GM10266 (cell line): ENCODE results near the gene EBPL.

ENCODE experiments used
- DNase-seq: peaks from one replicate; pipeline ENCODE4 v3.0.0; 2012; ENCODE audit errors: extremely low spot score
- TF ChIP-seq, protein P1 (sequence below): IDR thresholded peaks from 2 replicates; pipeline ENCODE4 v1.5.1; 2012; ENCODE audit warnings: mild to moderate bottlenecking, low read depth; ENCODE audit not compliant: control insufficient read depth, insufficient read depth; ENCODE audit errors: missing control alignments

Gene EBPL

DNA sequence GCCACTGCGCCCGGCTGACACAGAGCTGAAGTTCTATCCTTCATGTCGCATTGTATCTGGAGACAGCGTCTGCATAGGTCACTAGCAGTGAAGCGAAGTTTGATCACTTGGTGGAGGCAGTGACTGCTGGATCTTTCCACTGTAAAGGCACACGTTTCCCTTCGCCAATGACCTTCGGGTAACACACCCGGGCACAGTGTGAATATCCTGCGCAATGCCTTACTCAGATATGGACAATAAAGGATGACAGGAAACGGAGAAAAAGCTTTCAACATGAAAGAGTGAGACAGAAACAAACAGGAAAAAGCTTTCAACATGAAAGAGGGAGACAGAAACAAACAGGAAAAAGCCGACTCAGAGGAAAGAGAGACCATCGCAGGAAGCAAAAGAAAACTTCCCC is 45.8 kb downstream of the EBPL start:
- TF ChIP-seq, protein P1, sequence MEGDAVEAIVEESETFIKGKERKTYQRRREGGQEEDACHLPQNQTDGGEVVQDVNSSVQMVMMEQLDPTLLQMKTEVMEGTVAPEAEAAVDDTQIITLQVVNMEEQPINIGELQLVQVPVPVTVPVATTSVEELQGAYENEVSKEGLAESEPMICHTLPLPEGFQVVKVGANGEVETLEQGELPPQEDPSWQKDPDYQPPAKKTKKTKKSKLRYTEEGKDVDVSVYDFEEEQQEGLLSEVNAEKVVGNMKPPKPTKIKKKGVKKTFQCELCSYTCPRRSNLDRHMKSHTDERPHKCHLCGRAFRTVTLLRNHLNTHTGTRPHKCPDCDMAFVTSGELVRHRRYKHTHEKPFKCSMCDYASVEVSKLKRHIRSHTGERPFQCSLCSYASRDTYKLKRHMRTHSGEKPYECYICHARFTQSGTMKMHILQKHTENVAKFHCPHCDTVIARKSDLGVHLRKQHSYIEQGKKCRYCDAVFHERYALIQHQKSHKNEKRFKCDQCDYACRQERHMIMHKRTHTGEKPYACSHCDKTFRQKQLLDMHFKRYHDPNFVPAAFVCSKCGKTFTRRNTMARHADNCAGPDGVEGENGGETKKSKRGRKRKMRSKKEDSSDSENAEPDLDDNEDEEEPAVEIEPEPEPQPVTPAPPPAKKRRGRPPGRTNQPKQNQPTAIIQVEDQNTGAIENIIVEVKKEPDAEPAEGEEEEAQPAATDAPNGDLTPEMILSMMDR: no peak

GRCh38 chr13:49643035-49643646 is 48.1 kb downstream of the EBPL start:
- TF ChIP-seq, protein P1: no peak
- no peak for DNase-seq

More for the DNA sequence above, 45.8 kb downstream of the EBPL start:
- no peak for DNase-seq

DNA sequence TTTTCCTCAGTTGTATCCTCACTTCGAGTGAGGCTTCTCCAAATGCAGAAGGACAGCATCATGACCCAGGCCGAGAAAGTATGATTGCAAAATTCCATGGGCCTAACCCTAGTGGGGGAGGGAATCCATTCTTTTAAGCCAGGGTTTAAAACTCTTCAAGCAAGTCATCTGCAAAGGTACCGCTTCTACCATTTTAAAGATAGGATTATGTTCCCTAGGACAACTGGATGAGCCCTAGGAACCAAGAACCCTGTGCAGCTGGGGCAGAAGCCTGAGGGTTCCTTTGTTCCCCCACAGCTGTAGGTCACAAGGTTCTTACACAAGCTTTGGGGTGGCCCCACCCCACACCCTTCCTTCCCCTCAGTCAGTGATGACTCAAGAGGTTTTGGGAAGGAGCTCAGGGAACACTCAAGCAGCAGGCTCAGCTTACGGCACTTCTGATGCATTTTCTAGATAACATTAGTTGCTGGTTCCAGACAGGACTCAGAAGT is 49.4 kb downstream of the EBPL start:
- no peak for DNase-seq
- TF ChIP-seq, protein P1: no peak

- TF ChIP-seq, protein P1: no peak
- DNase-seq: no peak
Measured at GRCh38 chr13:49638744-49639072, 52.6 kb downstream of the EBPL start.

- no peak for DNase-seq
- TF ChIP-seq, protein P1: no peak
Measured at GRCh38 chr13:49638030-49638743, 53.1 kb downstream of the EBPL start.

GRCh38 chr13:49636705-49637104 is 54.6 kb downstream of the EBPL start:
- TF ChIP-seq, protein P1: no peak
- no peak for DNase-seq
